Measurements from ENCODE around the gene IL5. TPM values are rescaled to one million over a fixed set of nuclear protein-coding genes. Genes with fewer than 3 reads are reported as not detected.

Gene IL5
- total RNA-seq, 1 experiment from 2014 or later, result not detected

DNA sequence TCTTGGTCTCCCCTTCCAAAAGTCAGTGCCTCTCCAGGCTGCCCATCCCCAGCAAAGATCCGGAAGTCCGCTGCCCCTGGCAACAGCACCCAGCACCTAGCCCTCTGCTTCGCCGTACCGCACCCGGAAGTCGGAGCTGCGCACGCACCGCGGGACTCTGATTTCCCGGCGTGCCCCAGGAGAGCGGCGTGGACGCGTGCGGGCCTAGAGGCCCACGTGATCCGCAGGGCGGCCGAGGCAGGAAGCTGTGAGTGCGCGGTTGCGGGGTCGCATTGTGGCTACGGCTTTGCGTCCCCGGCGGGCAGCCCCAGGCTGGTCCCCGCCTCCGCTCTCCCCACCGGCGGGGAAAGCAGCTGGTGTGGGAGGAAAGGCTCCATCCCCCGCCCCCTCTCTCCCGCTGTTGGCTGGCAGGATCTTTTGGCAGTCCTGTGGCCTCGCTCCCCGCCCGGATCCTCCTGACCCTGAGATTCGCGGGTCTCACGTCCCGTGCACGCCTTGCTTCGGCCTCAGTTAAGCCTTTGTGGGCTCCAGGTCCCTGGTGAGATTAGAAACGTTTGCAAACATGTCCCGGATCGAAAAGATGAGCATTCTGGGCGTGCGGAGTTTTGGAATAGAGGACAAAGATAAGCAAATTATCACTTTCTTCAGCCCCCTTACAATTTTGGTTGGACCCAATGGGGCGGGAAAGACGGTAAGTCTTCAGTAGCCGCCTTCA is 13.6 kb upstream of the IL5 start, which contains the start of gene RAD50:
Gene RAD50, plus strand, starts transcription at position 215 of the 715 bp plus-strand sequence. Its CDS starts 348 bp downstream, at position 563.
- CTCF ChIA-PET, result interaction anchor here (0.8 kb wide), 1 partner anchor 30 kb away, joined by 4 read pairs; no protein-coding TSS in a partner anchor
- DNase-seq (ENCODE audit: low read depth, low spot score), result peak; percentile 91

DNA sequence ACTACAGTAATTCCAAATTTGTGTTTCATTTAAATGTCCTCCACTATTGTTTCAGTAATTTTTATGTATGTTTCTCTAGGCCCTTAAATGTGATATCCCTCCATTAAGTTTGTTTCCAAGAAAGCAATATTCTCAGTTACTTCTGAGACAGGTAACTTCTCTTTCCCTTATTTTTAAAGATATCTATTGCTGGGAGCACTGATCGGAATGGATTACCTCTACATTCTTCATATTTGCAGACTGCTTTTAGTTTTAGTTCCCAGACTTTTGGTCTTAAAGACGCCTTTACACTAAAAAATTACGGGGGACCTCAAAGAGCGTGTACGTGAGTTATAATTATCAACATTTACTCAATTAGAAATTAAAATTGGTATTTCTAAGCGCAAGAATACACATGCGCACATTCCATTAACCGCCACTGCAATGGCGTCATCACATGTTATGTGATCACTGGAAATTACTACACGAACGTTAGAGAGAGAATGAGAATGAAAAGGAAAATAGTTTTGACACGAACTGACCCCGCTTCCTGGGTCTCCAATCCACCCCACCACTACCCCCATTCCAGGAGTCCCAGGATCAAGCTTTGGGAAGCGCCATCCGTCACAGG is 12.9 kb upstream of the IL5 start:
- Histone ChIP-seq H3K36me3 (ENCODE audit: control insufficient read depth, insufficient read depth, low read length) (peaks cover 16% of the 10 kb centered on the region), H3K27me3 (ENCODE audit: control insufficient read depth, insufficient read depth, low read length) (no peaks in the 10 kb centered on the region), H3K9me3 (ENCODE audit: control insufficient read depth, insufficient read depth, low read depth, low read length) (no peaks in the 10 kb centered on the region), H3K4me3 (ENCODE audit: low read depth in 2 of 2, low read length in 2 of 2) (peak overlapping the region; percentile 69 to 88), H3K4me1 (ENCODE audit: control insufficient read depth, insufficient read depth, low read length) (peaks cover 13% of the 10 kb centered on the region; the same call in 1 of the 2 replicates), H3K27ac (ENCODE audit: low read length) (peak overlapping the region; percentile 96)
- ATAC-seq (peak; percentile 54), DNase-seq (ENCODE audit: low read depth, low spot score) (no peak)
- ChIA-PET POLR2A (no interaction called here), CTCF (no interaction called here)
- TSS peak; percentile 99 for BruUV-seq (replicated peaks)
- in situ Hi-C loops (cut with HindIII; ENCODE audit: low pct_unique_long_range_greater_than_20kb, low sequenced_read_pairs), result no loop called here
- TF ChIP-seq, protein P1, sequence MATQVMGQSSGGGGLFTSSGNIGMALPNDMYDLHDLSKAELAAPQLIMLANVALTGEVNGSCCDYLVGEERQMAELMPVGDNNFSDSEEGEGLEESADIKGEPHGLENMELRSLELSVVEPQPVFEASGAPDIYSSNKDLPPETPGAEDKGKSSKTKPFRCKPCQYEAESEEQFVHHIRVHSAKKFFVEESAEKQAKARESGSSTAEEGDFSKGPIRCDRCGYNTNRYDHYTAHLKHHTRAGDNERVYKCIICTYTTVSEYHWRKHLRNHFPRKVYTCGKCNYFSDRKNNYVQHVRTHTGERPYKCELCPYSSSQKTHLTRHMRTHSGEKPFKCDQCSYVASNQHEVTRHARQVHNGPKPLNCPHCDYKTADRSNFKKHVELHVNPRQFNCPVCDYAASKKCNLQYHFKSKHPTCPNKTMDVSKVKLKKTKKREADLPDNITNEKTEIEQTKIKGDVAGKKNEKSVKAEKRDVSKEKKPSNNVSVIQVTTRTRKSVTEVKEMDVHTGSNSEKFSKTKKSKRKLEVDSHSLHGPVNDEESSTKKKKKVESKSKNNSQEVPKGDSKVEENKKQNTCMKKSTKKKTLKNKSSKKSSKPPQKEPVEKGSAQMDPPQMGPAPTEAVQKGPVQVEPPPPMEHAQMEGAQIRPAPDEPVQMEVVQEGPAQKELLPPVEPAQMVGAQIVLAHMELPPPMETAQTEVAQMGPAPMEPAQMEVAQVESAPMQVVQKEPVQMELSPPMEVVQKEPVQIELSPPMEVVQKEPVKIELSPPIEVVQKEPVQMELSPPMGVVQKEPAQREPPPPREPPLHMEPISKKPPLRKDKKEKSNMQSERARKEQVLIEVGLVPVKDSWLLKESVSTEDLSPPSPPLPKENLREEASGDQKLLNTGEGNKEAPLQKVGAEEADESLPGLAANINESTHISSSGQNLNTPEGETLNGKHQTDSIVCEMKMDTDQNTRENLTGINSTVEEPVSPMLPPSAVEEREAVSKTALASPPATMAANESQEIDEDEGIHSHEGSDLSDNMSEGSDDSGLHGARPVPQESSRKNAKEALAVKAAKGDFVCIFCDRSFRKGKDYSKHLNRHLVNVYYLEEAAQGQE (IDR thresholded peaks at IDR 0.05; ENCODE audit: insufficient read depth in 1 of 2, low read depth in 2 of 2, low read length in 1 of 2), result no peak
- TF ChIP-seq POLR2AphosphoS5 (IDR thresholded peaks at IDR 0.05; ENCODE audit: low read depth, low read length), result no peak
- no peak for TF ChIP-seq TCF7L2 (IDR thresholded peaks at IDR 0.05; ENCODE audit: low read depth, low read length)
- TF ChIP-seq SIN3A (IDR thresholded peaks at IDR 0.05; ENCODE audit: borderline replicate concordance, insufficient read depth, low read depth, low read length), result no peak
- TF ChIP-seq, protein P2, sequence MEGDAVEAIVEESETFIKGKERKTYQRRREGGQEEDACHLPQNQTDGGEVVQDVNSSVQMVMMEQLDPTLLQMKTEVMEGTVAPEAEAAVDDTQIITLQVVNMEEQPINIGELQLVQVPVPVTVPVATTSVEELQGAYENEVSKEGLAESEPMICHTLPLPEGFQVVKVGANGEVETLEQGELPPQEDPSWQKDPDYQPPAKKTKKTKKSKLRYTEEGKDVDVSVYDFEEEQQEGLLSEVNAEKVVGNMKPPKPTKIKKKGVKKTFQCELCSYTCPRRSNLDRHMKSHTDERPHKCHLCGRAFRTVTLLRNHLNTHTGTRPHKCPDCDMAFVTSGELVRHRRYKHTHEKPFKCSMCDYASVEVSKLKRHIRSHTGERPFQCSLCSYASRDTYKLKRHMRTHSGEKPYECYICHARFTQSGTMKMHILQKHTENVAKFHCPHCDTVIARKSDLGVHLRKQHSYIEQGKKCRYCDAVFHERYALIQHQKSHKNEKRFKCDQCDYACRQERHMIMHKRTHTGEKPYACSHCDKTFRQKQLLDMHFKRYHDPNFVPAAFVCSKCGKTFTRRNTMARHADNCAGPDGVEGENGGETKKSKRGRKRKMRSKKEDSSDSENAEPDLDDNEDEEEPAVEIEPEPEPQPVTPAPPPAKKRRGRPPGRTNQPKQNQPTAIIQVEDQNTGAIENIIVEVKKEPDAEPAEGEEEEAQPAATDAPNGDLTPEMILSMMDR (IDR thresholded peaks at IDR 0.05), result no peak
- intact Hi-C loops (cut with micrococcal nuclease; ENCODE audit: unreplicated experiment), result no loop called here

More for the DNA sequence above, 13.6 kb upstream of the IL5 start, which contains the start of gene RAD50:
- Histone ChIP-seq H3K4me3 (ENCODE audit: low read depth in 2 of 2, low read length in 2 of 2) (peak within 1 kb of the TSS; percentile 69 to 88), H3K36me3 (ENCODE audit: control insufficient read depth, insufficient read depth, low read length) (peaks cover 16% of the 10 kb centered on the region), H3K27ac (ENCODE audit: low read length) (peak within 1 kb of the TSS; percentile 96), H3K9me3 (ENCODE audit: control insufficient read depth, insufficient read depth, low read depth, low read length) (no peaks in the 10 kb centered on the region), H3K27me3 (ENCODE audit: control insufficient read depth, insufficient read depth, low read length) (no peaks in the 10 kb centered on the region), H3K4me1 (ENCODE audit: control insufficient read depth, insufficient read depth, low read length) (peaks cover 13% of the 10 kb centered on the region; the same call in 1 of the 2 replicates)
- POLR2A ChIA-PET, result no interaction called here
- intact Hi-C loops (cut with micrococcal nuclease; ENCODE audit: unreplicated experiment), result no loop called here
- in situ Hi-C loops (cut with HindIII; ENCODE audit: low pct_unique_long_range_greater_than_20kb, low sequenced_read_pairs), result no loop called here
- ATAC-seq, result peak; percentile 98
- TF ChIP-seq, protein P1 (IDR thresholded peaks at IDR 0.05; ENCODE audit: insufficient read depth in 1 of 2, low read depth in 2 of 2, low read length in 1 of 2), result peak in 1 of 2 experiments; percentile 67; a peak in 2 of 4 replicates
- peak; percentile 96 for TF ChIP-seq POLR2AphosphoS5 (IDR thresholded peaks at IDR 0.05; ENCODE audit: low read depth, low read length)
- peak; percentile 89 for TF ChIP-seq SIN3A (IDR thresholded peaks at IDR 0.05; ENCODE audit: borderline replicate concordance, insufficient read depth, low read depth, low read length)
- peak; percentile 53; the same call in 1 of the 2 replicates for TF ChIP-seq TCF7L2 (IDR thresholded peaks at IDR 0.05; ENCODE audit: low read depth, low read length)
- TF ChIP-seq, protein P2 (IDR thresholded peaks at IDR 0.05), result no peak
- BruUV-seq (replicated peaks), result TSS peak; percentile 82

All from Panc1 (cell line).